OCI-LY7 (cell line): ENCODE data around the gene HERC3. TPM values are rescaled to one million over a fixed set of nuclear protein-coding genes. Genes with fewer than 3 reads are reported as not detected.

Experiments used
- BruUV-seq: library from RNA; stranded (reverse); fragments of 400-500 nt; replicated peaks from 2 replicates; lab custom pipeline; 2021; lab: Mats Ljungman, UMichigan
- CTCF ChIA-PET: fragments of 300-600 bp; sonication (Branson Sonifier 250); formaldehyde crosslinking; loops from one replicate; lab custom pipeline; 2022; ENCODE audit warnings: antibody characterized with exemption; ENCODE audit not compliant: unreplicated experiment; lab: Charles Lee
- POLR2A ChIA-PET: fragments of 300-600 bp; sonication (Branson Sonifier 250); formaldehyde crosslinking; loops from one replicate; lab custom pipeline; 2022; ENCODE audit warnings: antibody characterized with exemption; lab: Charles Lee
- DNase-seq: peaks from one replicate; pipeline ENCODE4 v3.0.0-alpha.2; 2015; ENCODE audit warnings: low spot score
- H2AFZ ChIP-seq: fragments of 200-600 bp; sonication (generic), shearing (Covaris generic); 2 replicates; pipeline ENCODE4 v1.6.1; 2014; ENCODE audit warnings: mild to moderate bottlenecking, antibody characterized with exemption, low read length, moderate library complexity
- H3K27ac ChIP-seq: fragments of 200-600 bp; sonication (generic); 2 replicates; pipeline ENCODE4 v1.5.1; 2014; ENCODE audit warnings: mixed run types, low read depth, mild to moderate bottlenecking, moderate library complexity, low read length, inconsistent platforms; ENCODE audit not compliant: poor library complexity, severe bottlenecking
- H3K36me3 ChIP-seq: fragments of 200-600 bp; sonication (generic); 2 replicates; pipeline ENCODE4 v1.6.1; 2014; ENCODE audit warnings: mild to moderate bottlenecking, antibody characterized with exemption, low read length, moderate library complexity, mixed read lengths; ENCODE audit not compliant: insufficient read depth
- H3K4me1 ChIP-seq: fragments of 200-600 bp; sonication (generic); 2 replicates; pipeline ENCODE4 v1.5.1; 2014; ENCODE audit warnings: mild to moderate bottlenecking, low read length; ENCODE audit not compliant: insufficient read depth, poor library complexity, severe bottlenecking
- H3K4me2 ChIP-seq: fragments of 200-600 bp; sonication (generic); 2 replicates; pipeline ENCODE4 v1.6.1; 2014; ENCODE audit warnings: mild to moderate bottlenecking, low read length
- H3K4me3 ChIP-seq: fragments of 200-600 bp; sonication (generic); 2 replicates; pipeline ENCODE4 v1.5.1; 2014; ENCODE audit warnings: mild to moderate bottlenecking, low read depth, low read length; ENCODE audit not compliant: poor library complexity, severe bottlenecking
- H3K79me2 ChIP-seq: fragments of 200-600 bp; sonication (generic); 2 replicates; pipeline ENCODE4 v1.6.1; 2016; ENCODE audit warnings: low read depth, mild to moderate bottlenecking, low read length, moderate library complexity, mixed read lengths; ENCODE audit not compliant: insufficient read depth
- H3K9me2 ChIP-seq: fragments of 200-600 bp; sonication (generic); 2 replicates; pipeline ENCODE4 v1.6.1; 2016; ENCODE audit warnings: mild to moderate bottlenecking, low read length, mixed read lengths; ENCODE audit not compliant: insufficient read depth
- H3K9me3 ChIP-seq: fragments of 200-600 bp; sonication (generic); 2 replicates; pipeline ENCODE4 v1.6.1; 2014; ENCODE audit warnings: mild to moderate bottlenecking, mixed run types, low read length, mixed read lengths
- H4K20me1 ChIP-seq: fragments of 200-600 bp; sonication (generic); 2 replicates; pipeline ENCODE4 v1.6.1; 2014; ENCODE audit warnings: mild to moderate bottlenecking, antibody characterized with exemption, low read length, moderate library complexity, mixed read lengths; ENCODE audit not compliant: insufficient read depth
- EZH2phosphoT487 ChIP-seq: fragments of 200-600 bp; sonication (generic); IDR thresholded peaks from 2 replicates; pipeline ENCODE4 v1.6.1; 2018; ENCODE audit warnings: low read depth, borderline replicate concordance, mild to moderate bottlenecking, mixed run types, antibody characterized with exemption, low read length, moderate library complexity, mixed read lengths
- intact Hi-C: fragments of 100-400 bp; cut with micrococcal nuclease; formaldehyde crosslinking; loops from one replicate; pipeline ENCODE4 v1.10.0; 2022; ENCODE audit not compliant: unreplicated experiment
- total RNA-seq, 2 experiments: library from RNA; depleted of rRNA in 1 of 2; stranded (reverse); fragments of >200 nt in 1 of 2; shearing (Covaris generic) in 1 of 2; gene quantifications; 2 replicates each; pipeline ENCODE4 v1.2.3, GENCODE V29; 2014 to 2022
- TF ChIP-seq, protein P1 (sequence below): fragments of 200-600 bp; sonication (generic); conservative IDR thresholded peaks from 2 replicates; pipeline ENCODE4 v1.5.1; 2014; ENCODE audit warnings: mild to moderate bottlenecking, antibody characterized with exemption, low read length, moderate library complexity, mixed read lengths

HERC3 gene
- total RNA-seq, 2 experiments from 2014 or later = 9.2 to 22.9 TPM

GRCh38 chr4:88583631-88584470, 8.4 kb upstream of the HERC3 start:
- H3K4me3 ChIP-seq = no peak overlapping the region
- no peak for TF ChIP-seq EZH2phosphoT487
- TF ChIP-seq, protein P1, sequence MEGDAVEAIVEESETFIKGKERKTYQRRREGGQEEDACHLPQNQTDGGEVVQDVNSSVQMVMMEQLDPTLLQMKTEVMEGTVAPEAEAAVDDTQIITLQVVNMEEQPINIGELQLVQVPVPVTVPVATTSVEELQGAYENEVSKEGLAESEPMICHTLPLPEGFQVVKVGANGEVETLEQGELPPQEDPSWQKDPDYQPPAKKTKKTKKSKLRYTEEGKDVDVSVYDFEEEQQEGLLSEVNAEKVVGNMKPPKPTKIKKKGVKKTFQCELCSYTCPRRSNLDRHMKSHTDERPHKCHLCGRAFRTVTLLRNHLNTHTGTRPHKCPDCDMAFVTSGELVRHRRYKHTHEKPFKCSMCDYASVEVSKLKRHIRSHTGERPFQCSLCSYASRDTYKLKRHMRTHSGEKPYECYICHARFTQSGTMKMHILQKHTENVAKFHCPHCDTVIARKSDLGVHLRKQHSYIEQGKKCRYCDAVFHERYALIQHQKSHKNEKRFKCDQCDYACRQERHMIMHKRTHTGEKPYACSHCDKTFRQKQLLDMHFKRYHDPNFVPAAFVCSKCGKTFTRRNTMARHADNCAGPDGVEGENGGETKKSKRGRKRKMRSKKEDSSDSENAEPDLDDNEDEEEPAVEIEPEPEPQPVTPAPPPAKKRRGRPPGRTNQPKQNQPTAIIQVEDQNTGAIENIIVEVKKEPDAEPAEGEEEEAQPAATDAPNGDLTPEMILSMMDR = no peak
- H3K27ac ChIP-seq = no peak overlapping the region
- BruUV-seq = no TSS peak
- H3K4me2 ChIP-seq = no peak overlapping the region
- no peak overlapping the region for H2AFZ ChIP-seq
- intact Hi-C loops = no loop called here
- no peaks in the 10 kb centered on the region for H3K9me3 ChIP-seq
- H3K79me2 ChIP-seq = no peaks in the 10 kb centered on the region
- no peaks in the 10 kb centered on the region for H3K9me2 ChIP-seq
- no peak for DNase-seq
- ChIA-PET POLR2A (interaction anchor here (1.9 kb wide), 1 partner anchor 9 kb away, joined by 5 read pairs; no protein-coding TSS in a partner anchor), CTCF (no interaction called here)
- no peaks in the 10 kb centered on the region for H3K36me3 ChIP-seq
- no peaks in the 10 kb centered on the region for H3K4me1 ChIP-seq
- H4K20me1 ChIP-seq = no peaks in the 10 kb centered on the region

GRCh38 chr4:88584471-88584900, 7.8 kb upstream of the HERC3 start:
- CTCF ChIA-PET = no interaction called here
- Histone ChIP-seq H3K79me2 (no peaks in the 10 kb centered on the region), H3K9me3 (no peaks in the 10 kb centered on the region), H3K36me3 (no peaks in the 10 kb centered on the region), H3K4me3 (no peak overlapping the region), H3K4me2 (no peak overlapping the region), H3K27ac (no peak overlapping the region), H3K9me2 (no peaks in the 10 kb centered on the region), H3K4me1 (no peaks in the 10 kb centered on the region), H2AFZ (no peak overlapping the region), H4K20me1 (no peaks in the 10 kb centered on the region)
- intact Hi-C loops = no loop called here
- POLR2A ChIA-PET = interaction anchor here (1.9 kb wide), 1 partner anchor 9 kb away, joined by 5 read pairs; no protein-coding TSS in a partner anchor
- DNase-seq = no peak
- no TSS peak for BruUV-seq
- TF ChIP-seq, protein P1 = no peak
- no peak for TF ChIP-seq EZH2phosphoT487

GRCh38 chr4:88585917-88586316, 6.4 kb upstream of the HERC3 start:
- Histone ChIP-seq H3K36me3 (no peaks in the 10 kb centered on the region), H3K4me2 (no peak overlapping the region), H3K27ac (no peak overlapping the region), H3K4me3 (no peak overlapping the region), H3K9me2 (no peaks in the 10 kb centered on the region), H3K79me2 (no peaks in the 10 kb centered on the region), H2AFZ (no peak overlapping the region), H3K4me1 (no peaks in the 10 kb centered on the region), H4K20me1 (no peaks in the 10 kb centered on the region), H3K9me3 (no peaks in the 10 kb centered on the region)
- ChIA-PET POLR2A (interaction anchor here (0.6 to 0.7 kb wide), 2 partner anchors 187 to 380 kb away, joined by 3 to 6 read pairs; no protein-coding TSS in a partner anchor), CTCF (no interaction called here)
- intact Hi-C loops = no loop called here
- BruUV-seq = no TSS peak
- no peak for DNase-seq
- TF ChIP-seq, protein P1 = no peak
- no peak for TF ChIP-seq EZH2phosphoT487
